Panc1 (cell line): Measurements from ENCODE around the gene OSBP2.

Experiments used
- POLR2AphosphoS5 ChIP-seq: IDR thresholded peaks from 2 replicates; pipeline ENCODE4 v1.6.1; 2012; ENCODE audit warnings: mild to moderate bottlenecking, low read depth, low read length, moderate library complexity
- TF ChIP-seq, protein P1 (sequence below), 2 experiments: IDR thresholded peaks; 2 replicates each; pipeline ENCODE4 v1.6.1; 2011 to 2012; ENCODE audit warnings: low read depth in 2 of 2, control low read depth in 1 of 2, low read length in 1 of 2, mild to moderate bottlenecking in 1 of 2, moderate library complexity in 1 of 2; ENCODE audit not compliant: insufficient read depth in 1 of 2
- TF ChIP-seq, protein P2 (sequence below): fragments of 450-650 bp; IDR thresholded peaks from 2 replicates; pipeline ENCODE4 v1.5.1; 2017; ENCODE audit warnings: mild to moderate bottlenecking

DNA sequence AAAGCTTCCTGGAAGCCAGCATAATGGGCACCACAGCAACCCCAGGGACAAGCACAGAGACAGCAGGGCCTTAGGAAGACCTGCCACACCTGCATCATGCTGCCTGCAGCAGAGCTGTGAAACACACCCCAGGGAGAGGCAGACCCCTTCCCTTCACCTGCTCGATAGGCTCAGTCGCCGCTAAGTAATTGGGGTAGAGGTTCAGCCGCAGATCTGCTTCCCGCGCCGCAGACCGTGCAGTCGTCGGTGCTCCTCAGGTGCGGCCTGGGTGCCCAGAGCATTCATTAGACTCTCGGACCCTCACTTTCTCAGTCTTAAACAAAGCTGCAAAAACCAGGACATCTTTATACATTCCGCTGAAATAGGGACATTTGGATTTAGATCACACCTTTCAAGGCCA is 29.9 kb upstream of the OSBP2 start:
- TF ChIP-seq, protein P1, sequence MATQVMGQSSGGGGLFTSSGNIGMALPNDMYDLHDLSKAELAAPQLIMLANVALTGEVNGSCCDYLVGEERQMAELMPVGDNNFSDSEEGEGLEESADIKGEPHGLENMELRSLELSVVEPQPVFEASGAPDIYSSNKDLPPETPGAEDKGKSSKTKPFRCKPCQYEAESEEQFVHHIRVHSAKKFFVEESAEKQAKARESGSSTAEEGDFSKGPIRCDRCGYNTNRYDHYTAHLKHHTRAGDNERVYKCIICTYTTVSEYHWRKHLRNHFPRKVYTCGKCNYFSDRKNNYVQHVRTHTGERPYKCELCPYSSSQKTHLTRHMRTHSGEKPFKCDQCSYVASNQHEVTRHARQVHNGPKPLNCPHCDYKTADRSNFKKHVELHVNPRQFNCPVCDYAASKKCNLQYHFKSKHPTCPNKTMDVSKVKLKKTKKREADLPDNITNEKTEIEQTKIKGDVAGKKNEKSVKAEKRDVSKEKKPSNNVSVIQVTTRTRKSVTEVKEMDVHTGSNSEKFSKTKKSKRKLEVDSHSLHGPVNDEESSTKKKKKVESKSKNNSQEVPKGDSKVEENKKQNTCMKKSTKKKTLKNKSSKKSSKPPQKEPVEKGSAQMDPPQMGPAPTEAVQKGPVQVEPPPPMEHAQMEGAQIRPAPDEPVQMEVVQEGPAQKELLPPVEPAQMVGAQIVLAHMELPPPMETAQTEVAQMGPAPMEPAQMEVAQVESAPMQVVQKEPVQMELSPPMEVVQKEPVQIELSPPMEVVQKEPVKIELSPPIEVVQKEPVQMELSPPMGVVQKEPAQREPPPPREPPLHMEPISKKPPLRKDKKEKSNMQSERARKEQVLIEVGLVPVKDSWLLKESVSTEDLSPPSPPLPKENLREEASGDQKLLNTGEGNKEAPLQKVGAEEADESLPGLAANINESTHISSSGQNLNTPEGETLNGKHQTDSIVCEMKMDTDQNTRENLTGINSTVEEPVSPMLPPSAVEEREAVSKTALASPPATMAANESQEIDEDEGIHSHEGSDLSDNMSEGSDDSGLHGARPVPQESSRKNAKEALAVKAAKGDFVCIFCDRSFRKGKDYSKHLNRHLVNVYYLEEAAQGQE (IDR thresholded peaks at IDR 0.05; ENCODE audit: insufficient read depth in 1 of 2, low read depth in 2 of 2, low read length in 1 of 2), result no peak
- TF ChIP-seq, protein P2, sequence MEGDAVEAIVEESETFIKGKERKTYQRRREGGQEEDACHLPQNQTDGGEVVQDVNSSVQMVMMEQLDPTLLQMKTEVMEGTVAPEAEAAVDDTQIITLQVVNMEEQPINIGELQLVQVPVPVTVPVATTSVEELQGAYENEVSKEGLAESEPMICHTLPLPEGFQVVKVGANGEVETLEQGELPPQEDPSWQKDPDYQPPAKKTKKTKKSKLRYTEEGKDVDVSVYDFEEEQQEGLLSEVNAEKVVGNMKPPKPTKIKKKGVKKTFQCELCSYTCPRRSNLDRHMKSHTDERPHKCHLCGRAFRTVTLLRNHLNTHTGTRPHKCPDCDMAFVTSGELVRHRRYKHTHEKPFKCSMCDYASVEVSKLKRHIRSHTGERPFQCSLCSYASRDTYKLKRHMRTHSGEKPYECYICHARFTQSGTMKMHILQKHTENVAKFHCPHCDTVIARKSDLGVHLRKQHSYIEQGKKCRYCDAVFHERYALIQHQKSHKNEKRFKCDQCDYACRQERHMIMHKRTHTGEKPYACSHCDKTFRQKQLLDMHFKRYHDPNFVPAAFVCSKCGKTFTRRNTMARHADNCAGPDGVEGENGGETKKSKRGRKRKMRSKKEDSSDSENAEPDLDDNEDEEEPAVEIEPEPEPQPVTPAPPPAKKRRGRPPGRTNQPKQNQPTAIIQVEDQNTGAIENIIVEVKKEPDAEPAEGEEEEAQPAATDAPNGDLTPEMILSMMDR, result no peak
- no peak for TF ChIP-seq POLR2AphosphoS5
